Measurements from ENCODE around the gene GABARAPL2. TPM values are rescaled to one million over a fixed set of nuclear protein-coding genes. Genes with fewer than 3 reads are reported as not detected.

The GABARAPL2 gene
- total and polyA plus RNA-seq, 7 donors: 107 to 215 (median 167) TPM

DNA sequence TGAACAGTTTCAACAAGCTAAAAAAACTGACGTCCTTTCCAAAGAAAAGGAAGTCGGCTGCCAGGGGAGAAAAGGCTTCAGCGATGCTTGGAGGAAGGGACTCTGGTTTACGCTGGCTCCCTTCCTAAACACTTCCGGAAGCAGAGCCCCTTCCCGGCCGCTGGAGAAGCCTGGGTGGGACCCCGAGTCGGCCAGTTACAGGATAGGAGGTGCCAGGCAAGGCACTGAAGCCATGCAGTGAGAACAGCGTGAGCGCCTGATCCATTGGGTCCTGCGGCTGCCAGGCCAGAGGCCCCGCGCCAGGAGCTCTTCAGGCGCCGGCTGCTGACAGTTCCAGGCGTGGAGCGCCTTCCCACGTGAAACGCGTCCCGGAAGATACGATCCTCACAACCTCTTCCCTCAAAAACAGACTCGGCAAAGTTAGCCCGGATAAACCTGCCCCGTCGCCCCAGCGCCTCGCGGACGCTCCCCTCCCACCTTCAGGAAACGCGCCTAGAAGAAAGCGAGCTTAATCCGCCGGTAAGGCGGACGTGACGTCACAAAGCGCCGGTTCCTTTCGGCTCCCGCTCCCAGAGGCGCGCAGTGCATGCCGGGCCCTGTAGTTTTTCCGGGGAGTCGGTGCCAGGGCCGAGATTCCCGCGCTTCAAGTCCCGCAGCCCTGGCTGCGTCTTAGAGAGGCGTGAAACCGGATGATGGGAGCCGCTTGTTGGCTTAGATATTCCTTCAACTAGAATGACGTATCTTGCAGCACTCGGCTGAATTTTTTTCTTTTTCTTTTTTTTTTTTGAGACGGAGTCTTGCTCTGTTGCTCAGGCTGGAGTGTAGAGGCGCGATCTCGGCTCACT lies 56.8 kb downstream of the GABARAPL2 start, which contains the start of gene ADAT1:
Gene ADAT1, minus strand, starts transcription at position 521 of the 845 bp plus-strand sequence. CDS start 2,482 bp downstream, outside the sequence.
- TF ChIP-seq, protein P1, sequence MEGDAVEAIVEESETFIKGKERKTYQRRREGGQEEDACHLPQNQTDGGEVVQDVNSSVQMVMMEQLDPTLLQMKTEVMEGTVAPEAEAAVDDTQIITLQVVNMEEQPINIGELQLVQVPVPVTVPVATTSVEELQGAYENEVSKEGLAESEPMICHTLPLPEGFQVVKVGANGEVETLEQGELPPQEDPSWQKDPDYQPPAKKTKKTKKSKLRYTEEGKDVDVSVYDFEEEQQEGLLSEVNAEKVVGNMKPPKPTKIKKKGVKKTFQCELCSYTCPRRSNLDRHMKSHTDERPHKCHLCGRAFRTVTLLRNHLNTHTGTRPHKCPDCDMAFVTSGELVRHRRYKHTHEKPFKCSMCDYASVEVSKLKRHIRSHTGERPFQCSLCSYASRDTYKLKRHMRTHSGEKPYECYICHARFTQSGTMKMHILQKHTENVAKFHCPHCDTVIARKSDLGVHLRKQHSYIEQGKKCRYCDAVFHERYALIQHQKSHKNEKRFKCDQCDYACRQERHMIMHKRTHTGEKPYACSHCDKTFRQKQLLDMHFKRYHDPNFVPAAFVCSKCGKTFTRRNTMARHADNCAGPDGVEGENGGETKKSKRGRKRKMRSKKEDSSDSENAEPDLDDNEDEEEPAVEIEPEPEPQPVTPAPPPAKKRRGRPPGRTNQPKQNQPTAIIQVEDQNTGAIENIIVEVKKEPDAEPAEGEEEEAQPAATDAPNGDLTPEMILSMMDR (IDR thresholded peaks at IDR 0.05): no peak
- intact Hi-C loops (cut with DNase I): loop anchor here (2.0 to 5.0 kb wide), 3 partner anchors 36 to 151 kb away; partner anchors contain the start of gene GABARAPL2 (in 1 of the 2)
- H3K4me1 ChIP-seq: peaks cover 17% of the 10 kb centered on the region
- H3K4me3 ChIP-seq: peak within 1 kb of the TSS; percentile 76
- no peaks in the 10 kb centered on the region for H3K27me3 ChIP-seq (ENCODE audit: insufficient read depth in 3 of 3, low read length in 2 of 3)
- WGBS, 3 donors: 0% methylated on average over 62 of the region's 62 CpGs
- H3K36me3 ChIP-seq (ENCODE audit: insufficient read depth in 1 of 2, low read depth in 1 of 2): peaks cover 21 to 61% of the 10 kb centered on the region in 2 donors
- peak; percentile 96 to 98 (median 97) for ATAC-seq
- H3K9me3 ChIP-seq: no peaks in the 10 kb centered on the region
- peak within 1 kb of the TSS; percentile 91 for H3K27ac ChIP-seq
- peak; percentile 98 to 99 for DNase-seq

DNA sequence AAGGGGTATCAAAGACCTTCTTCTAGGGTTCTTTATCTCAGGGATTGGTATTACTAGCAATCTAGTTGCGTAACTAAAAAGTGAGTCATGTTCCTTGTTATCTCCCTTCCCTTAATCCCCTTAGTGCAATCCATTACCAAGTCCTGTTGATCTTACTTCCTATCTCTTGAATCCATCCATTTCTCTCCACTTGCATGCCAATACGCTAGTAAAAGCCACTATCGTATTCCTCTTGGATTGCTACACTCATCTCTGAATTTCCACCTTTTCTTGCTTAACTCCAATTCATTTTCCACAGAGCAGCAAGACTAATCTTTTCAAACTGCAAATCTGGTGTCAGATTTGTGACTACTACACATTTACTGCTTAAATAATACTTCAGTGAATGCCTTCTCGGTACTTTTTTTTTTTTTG lies 58.7 kb downstream of the GABARAPL2 start:
- peaks cover 17% of the 10 kb centered on the region for H3K4me1 ChIP-seq
- H3K4me3 ChIP-seq: no peak overlapping the region
- H3K9me3 ChIP-seq: no peaks in the 10 kb centered on the region
- TF ChIP-seq, protein P1 (IDR thresholded peaks at IDR 0.05): no peak
- peaks cover 29 to 61% of the 10 kb centered on the region in 2 donors for H3K36me3 ChIP-seq (ENCODE audit: insufficient read depth in 1 of 2, low read depth in 1 of 2)
- ATAC-seq: no peak
- no peaks in the 10 kb centered on the region for H3K27me3 ChIP-seq (ENCODE audit: insufficient read depth in 3 of 3, low read length in 2 of 3)
- 72 to 90% (median 89%) methylated on average over 4 of the region's 4 CpGs for WGBS, 3 donors
- no peak for DNase-seq
- H3K27ac ChIP-seq: no peak overlapping the region
- intact Hi-C loops (cut with DNase I): loop anchor here (5.0 kb wide), 2 partner anchors 38 to 153 kb away; no protein-coding TSS in a partner anchor

DNA sequence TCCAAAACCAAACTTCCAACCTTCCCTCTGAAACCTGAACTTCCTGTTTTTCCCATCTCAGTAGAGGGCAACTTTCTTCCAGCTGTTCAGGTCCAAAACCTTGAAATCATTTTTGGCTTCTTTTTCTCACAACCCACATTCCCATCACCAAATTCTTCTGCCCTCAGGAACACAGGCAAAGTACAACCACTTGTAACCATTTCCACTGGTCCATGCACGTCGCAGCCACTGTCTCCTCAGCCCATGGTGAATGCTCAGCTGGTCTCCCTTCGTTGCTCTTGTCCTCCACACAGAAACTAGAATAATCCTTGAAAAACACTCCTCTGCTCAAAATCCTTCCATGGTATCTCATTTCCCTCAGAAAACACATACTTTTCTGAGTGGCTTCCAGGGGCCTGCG lies 60.6 kb downstream of the GABARAPL2 start:
- H3K27me3 ChIP-seq (ENCODE audit: insufficient read depth in 3 of 3, low read length in 2 of 3): no peaks in the 10 kb centered on the region
- ATAC-seq: no peak
- WGBS, 3 donors: 73 to 89% (median 75%) methylated on average over 4 of the region's 4 CpGs
- no peak overlapping the region for H3K4me3 ChIP-seq
- no peak for DNase-seq
- peaks cover 7% of the 10 kb centered on the region for H3K4me1 ChIP-seq
- H3K27ac ChIP-seq: no peak overlapping the region
- H3K36me3 ChIP-seq (ENCODE audit: insufficient read depth in 1 of 2, low read depth in 1 of 2): peaks cover 30 to 73% of the 10 kb centered on the region in 2 donors
- intact Hi-C loops (cut with DNase I): no loop called here
- H3K9me3 ChIP-seq: no peaks in the 10 kb centered on the region
- TF ChIP-seq, protein P1 (IDR thresholded peaks at IDR 0.05): no peak

Other genes with a start within 250 kb of the GABARAPL2 start
- 10 to 100 TPM; 16.6 to 21.9 (median 19.6) TPM for gene CFDP1, start 132.9 kb upstream of the GABARAPL2 start, total RNA-seq
- 10 to 100 TPM; 37.6 to 78.2 (median 39.2) TPM for gene CFDP1, start 132.9 kb upstream of the GABARAPL2 start, polyA plus RNA-seq
- 1 to 10 TPM; 5.9 to 7.9 (median 7.0) TPM for gene TMEM170A, start 101.7 kb upstream of the GABARAPL2 start, total RNA-seq
- gene TMEM170A, start 101.7 kb upstream of the GABARAPL2 start, polyA plus RNA-seq: 1 to 10 TPM; 3.1 to 9.5 (median 9.2) TPM
- gene CHST6, start 70.9 kb upstream of the GABARAPL2 start, total RNA-seq: under 1 TPM; 0.04 to 0.20 (median 0.15) TPM
- 1 to 10 TPM in 1 of 3 donors, under 1 TPM in 2; 0.01 to 5.8 (median 0.08) TPM for gene CHST6, start 70.9 kb upstream of the GABARAPL2 start, polyA plus RNA-seq
- gene CHST5, start 30.3 kb upstream of the GABARAPL2 start, total RNA-seq: under 1 TPM in 1 of 4 donors, not detected in 3; 0.27 TPM
- under 1 TPM in 2 of 3 donors, not detected in 1; 0.04 to 0.14 TPM for gene CHST5, start 30.3 kb upstream of the GABARAPL2 start, polyA plus RNA-seq
- 1 to 10 TPM; 1.8 to 2.6 (median 2.1) TPM for gene TMEM231, start 10.1 kb upstream of the GABARAPL2 start, total RNA-seq
- 1 to 10 TPM; 2.4 to 4.2 (median 2.7) TPM for gene TMEM231, start 10.1 kb upstream of the GABARAPL2 start, polyA plus RNA-seq
- 10 to 100 TPM; 15.6 to 25.3 (median 20.3) TPM for gene ADAT1, start 56.9 kb downstream of the GABARAPL2 start, total RNA-seq
- gene ADAT1, start 56.9 kb downstream of the GABARAPL2 start, polyA plus RNA-seq: 10 to 100 TPM in 2 of 3 donors, 1 to 10 TPM in 1; 6.9 to 26.1 (median 14.7) TPM
- gene KARS1, start 81.3 kb downstream of the GABARAPL2 start, total RNA-seq: 100 to 1,000 TPM; 162 to 185 (median 178) TPM
- 100 to 1,000 TPM; 172 to 232 (median 208) TPM for gene KARS1, start 81.3 kb downstream of the GABARAPL2 start, polyA plus RNA-seq
- gene TERF2IP, start 81.4 kb downstream of the GABARAPL2 start, total RNA-seq: 10 to 100 TPM; 48.0 to 59.0 (median 56.6) TPM
- gene TERF2IP, start 81.4 kb downstream of the GABARAPL2 start, polyA plus RNA-seq: 10 to 100 TPM; 29.8 to 56.5 (median 45.8) TPM
- gene CPHXL2, start 110.6 kb downstream of the GABARAPL2 start, total RNA-seq: not detected
- gene CPHXL2, start 110.6 kb downstream of the GABARAPL2 start, polyA plus RNA-seq: not detected
- gene DUXB, start 135.1 kb downstream of the GABARAPL2 start, total RNA-seq: not detected
- gene DUXB, start 135.1 kb downstream of the GABARAPL2 start, polyA plus RNA-seq: not detected
- not detected for gene CPHXL, start 160.1 kb downstream of the GABARAPL2 start, total RNA-seq
- not detected for gene CPHXL, start 160.1 kb downstream of the GABARAPL2 start, polyA plus RNA-seq

Data from psoas muscle (tissue), 8 donors.